KOPT-K1 (cell line): ENCODE data around the gene TREM2.
"Not testable (repeated sequence)": the region's sequence is repeated elsewhere in the genome, so short reads cannot be mapped to it uniquely, and the experiment has no call there.

Source experiments
- H3K27ac ChIP-seq: fragments of 200-600 bp; sonication (generic); 2 replicates; pipeline ENCODE4 v1.5.1; 2016; ENCODE audit warnings: antibody characterized with exemption, mild to moderate bottlenecking, low read depth, low read length; ENCODE audit not compliant: poor library complexity, severe bottlenecking
- H3K36me3 ChIP-seq: fragments of 200-600 bp; sonication (generic); 2 replicates; pipeline ENCODE4 v1.5.1; 2017; ENCODE audit warnings: antibody characterized with exemption, mild to moderate bottlenecking, low read length, moderate library complexity; ENCODE audit not compliant: insufficient read depth
- H3K9me3 ChIP-seq: fragments of 200-600 bp; sonication (generic); 2 replicates; pipeline ENCODE4 v1.5.1; 2017; ENCODE audit warnings: antibody characterized with exemption, low read length, mild to moderate bottlenecking; ENCODE audit not compliant: insufficient read depth, poor library complexity, severe bottlenecking

The TREM2 gene

DNA sequence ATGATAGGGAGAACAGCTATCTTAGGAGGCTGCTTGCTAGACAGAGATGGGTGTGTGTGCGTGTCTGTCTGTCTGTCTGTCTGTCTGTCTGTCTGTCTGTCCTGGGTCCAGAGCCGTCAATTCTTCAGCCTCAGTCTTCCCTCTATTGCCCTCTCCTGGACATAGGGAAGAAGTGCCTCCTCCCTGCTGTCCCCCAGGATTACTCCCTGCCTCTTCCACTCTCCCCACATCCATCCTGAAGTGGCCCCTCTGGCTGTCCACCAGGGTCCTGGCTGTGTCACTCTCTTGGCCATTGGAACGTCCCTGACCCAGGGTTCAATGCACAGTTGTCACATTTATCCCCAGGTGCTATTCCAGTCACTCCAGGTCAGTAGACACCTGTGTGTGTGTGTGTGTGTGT lies 27.9 kb upstream of the TREM2 start:
- H3K27ac ChIP-seq, result no peak overlapping the region
- peaks cover 41% of the 10 kb centered on the region for H3K36me3 ChIP-seq
- H3K9me3 ChIP-seq, result peaks cover 18% of the 10 kb centered on the region

- Histone ChIP-seq H3K36me3 (peaks cover 36% of the 10 kb centered on the region), H3K27ac (no peak overlapping the region)
Observed at GRCh38 chr6:41189967-41190366, 27.1 kb upstream of the TREM2 start.

DNA sequence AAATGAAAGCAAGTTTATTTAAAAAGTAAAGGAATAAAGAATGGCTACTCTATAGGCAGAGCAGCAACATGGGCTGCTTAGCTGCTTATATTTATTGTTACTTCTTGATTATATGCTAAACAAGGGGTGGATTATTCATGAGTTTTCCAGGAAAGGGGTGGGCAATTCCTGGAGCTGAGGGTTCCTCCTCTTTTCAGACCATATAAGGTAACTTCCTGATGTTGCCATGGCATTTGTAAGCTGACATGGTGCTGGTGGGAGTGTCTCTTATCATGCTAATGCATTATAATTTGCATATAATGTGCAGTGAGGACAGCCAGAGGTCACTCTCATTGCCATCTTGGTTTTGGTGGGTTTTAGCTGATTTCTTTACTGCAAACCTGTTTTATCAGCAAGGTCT lies 26.1 kb upstream of the TREM2 start:
- peaks cover 27% of the 10 kb centered on the region for H3K36me3 ChIP-seq
- H3K27ac ChIP-seq, result not testable (repeated sequence)
- H3K9me3 ChIP-seq, result peaks cover 18% of the 10 kb centered on the region

More at GRCh38 chr6:41189967-41190366, 27.1 kb upstream of the TREM2 start:
- peaks cover 18% of the 10 kb centered on the region for H3K9me3 ChIP-seq

- peaks cover 27% of the 10 kb centered on the region for H3K36me3 ChIP-seq
- no peak overlapping the region for H3K27ac ChIP-seq
- H3K9me3 ChIP-seq, result peaks cover 18% of the 10 kb centered on the region
Observed at GRCh38 chr6:41187924-41188886, 25.3 kb upstream of the TREM2 start.

DNA sequence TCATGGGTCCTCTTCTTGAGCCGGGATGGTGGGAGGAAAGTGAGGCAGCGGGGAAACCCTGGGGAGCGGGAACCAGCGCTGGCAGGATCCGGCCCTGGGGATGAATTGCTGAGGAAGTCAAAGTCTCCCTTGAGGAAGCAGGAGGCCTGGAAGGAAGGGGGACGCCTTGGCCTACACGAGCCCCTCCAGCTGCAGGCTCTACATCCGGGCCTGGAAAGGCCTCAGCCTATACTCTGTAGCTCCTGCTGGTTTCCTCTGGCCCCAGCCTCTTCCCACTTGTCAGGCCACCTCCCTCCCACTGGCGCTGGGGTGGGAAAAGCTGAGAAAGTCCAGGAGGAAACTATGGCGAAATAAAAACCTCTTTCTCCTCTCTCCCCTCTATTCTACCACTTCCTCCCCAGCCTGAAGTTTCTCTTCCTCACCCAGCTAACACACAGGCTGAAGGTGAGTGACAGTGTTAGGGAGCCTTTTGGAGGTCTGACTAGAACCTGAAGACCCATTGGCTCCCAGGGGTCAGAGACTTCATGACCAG lies 23.2 kb upstream of the TREM2 start:
- Histone ChIP-seq H3K27ac (no peak overlapping the region), H3K9me3 (peaks cover 18% of the 10 kb centered on the region), H3K36me3 (peaks cover 8% of the 10 kb centered on the region; the same call in 1 of the 2 replicates)

DNA sequence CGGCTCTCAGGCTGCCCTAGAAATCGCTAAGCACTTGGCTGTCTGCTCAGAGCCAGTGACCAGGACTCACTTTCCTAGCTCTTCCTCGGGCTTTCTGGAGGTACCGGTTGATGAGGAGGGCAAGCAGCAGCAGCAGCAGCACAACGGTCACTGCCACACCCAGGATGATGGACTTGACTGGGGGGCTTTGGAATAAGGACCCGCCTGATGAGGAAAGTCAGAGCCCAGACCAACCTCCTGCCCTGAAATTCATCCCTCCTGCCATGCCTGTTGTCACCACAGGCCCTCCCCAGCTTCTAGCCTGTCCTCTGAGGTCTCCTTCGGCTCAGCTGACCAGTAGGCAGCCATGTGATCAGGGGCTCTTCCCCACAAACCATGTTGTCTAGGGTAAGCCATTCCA lies 21.8 kb upstream of the TREM2 start:
- Histone ChIP-seq H3K27ac (no peak overlapping the region), H3K9me3 (peaks cover 7% of the 10 kb centered on the region), H3K36me3 (no peaks in the 10 kb centered on the region)

- Histone ChIP-seq H3K9me3 (no peaks in the 10 kb centered on the region), H3K27ac (peak overlapping the region; percentile 17), H3K36me3 (no peaks in the 10 kb centered on the region)
Observed at GRCh38 chr6:41182069-41183034, 19.4 kb upstream of the TREM2 start.

- H3K9me3 ChIP-seq, result no peaks in the 10 kb centered on the region
- H3K27ac ChIP-seq, result no peak overlapping the region
- no peaks in the 10 kb centered on the region for H3K36me3 ChIP-seq
Observed at GRCh38 chr6:41181566-41181965, 18.6 kb upstream of the TREM2 start.

DNA sequence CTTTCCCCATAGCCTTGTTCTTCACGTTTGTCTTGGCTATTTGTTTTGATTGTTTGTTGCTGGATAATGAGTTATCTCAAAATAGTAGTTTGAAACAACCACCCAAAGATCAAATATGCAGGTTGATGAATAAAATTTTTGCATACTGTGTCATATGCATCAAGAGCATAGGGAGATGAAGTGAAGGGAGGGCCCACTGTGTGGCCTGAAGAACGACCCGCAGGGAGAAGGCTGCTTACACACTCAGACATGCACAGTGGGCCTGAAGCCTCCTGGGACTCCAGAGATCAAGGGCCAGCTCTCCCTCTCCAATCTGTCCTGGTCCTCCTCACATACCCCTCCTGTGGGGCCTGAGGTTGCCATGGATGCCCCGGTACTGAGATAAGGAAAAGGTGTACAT lies 16.2 kb upstream of the TREM2 start:
- Histone ChIP-seq H3K9me3 (no peaks in the 10 kb centered on the region), H3K27ac (no peak overlapping the region), H3K36me3 (no peaks in the 10 kb centered on the region)

GRCh38 chr6:41177695-41178094 lies 14.8 kb upstream of the TREM2 start:
- no peaks in the 10 kb centered on the region for H3K9me3 ChIP-seq
- H3K27ac ChIP-seq, result no peak overlapping the region
- no peaks in the 10 kb centered on the region for H3K36me3 ChIP-seq

- Histone ChIP-seq H3K9me3 (no peaks in the 10 kb centered on the region), H3K27ac (no peak overlapping the region), H3K36me3 (no peaks in the 10 kb centered on the region)
Observed at GRCh38 chr6:41177287-41177686, 14.4 kb upstream of the TREM2 start.

GRCh38 chr6:41176189-41176588 lies 13.3 kb upstream of the TREM2 start:
- no peaks in the 10 kb centered on the region for H3K36me3 ChIP-seq
- no peak overlapping the region for H3K27ac ChIP-seq
- H3K9me3 ChIP-seq, result no peaks in the 10 kb centered on the region

- H3K36me3 ChIP-seq, result no peaks in the 10 kb centered on the region
- H3K9me3 ChIP-seq, result no peaks in the 10 kb centered on the region
- H3K27ac ChIP-seq, result no peak overlapping the region
Observed at GRCh38 chr6:41175084-41175483, 12.2 kb upstream of the TREM2 start.

GRCh38 chr6:41174610-41175009 lies 11.7 kb upstream of the TREM2 start:
- H3K27ac ChIP-seq, result no peak overlapping the region
- H3K9me3 ChIP-seq, result no peaks in the 10 kb centered on the region
- H3K36me3 ChIP-seq, result no peaks in the 10 kb centered on the region

DNA sequence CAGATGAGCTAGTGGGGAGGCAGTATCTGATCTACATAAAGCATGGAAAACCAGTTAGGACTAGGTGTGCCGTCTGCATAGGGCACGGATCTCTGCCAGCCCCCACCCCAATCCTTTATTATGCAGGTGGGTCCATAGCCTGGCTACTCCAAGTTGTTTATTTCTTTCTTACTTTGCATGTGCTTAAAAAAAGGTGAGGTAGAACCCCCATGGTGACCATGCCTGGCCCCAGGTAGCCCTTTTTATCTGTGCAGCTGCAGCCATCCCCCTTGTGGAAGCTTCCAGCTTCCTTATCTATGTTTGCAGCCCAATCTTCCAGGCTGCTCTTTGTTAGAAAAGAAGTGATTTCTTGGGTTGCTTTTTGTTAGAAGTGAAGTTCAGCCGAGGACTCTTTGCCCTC lies 9.0 kb upstream of the TREM2 start:
- no peak overlapping the region for H3K27ac ChIP-seq

More for the DNA sequence above, 9.0 kb upstream of the TREM2 start:
- H3K9me3 ChIP-seq, result no peaks in the 10 kb centered on the region
- H3K36me3 ChIP-seq, result no peaks in the 10 kb centered on the region
